IPS-18a (cell line): ENCODE results near the gene KDM2B.

Experiments
- H3K27ac ChIP-seq: one replicate; pipeline ENCODE4 v1.5.1; 2013; ENCODE audit warnings: low read length
- H3K27me3 ChIP-seq: one replicate; pipeline ENCODE4 v1.6.1; 2013; ENCODE audit warnings: mild to moderate bottlenecking, low read length; ENCODE audit not compliant: control insufficient read depth, insufficient read depth
- H3K36me3 ChIP-seq: one replicate; pipeline ENCODE4 v1.6.1; 2013; ENCODE audit warnings: low read depth, low read length; ENCODE audit not compliant: control insufficient read depth
- H3K4me1 ChIP-seq: one replicate; pipeline ENCODE4 v1.6.1; 2013; ENCODE audit warnings: low read depth, low read length; ENCODE audit not compliant: control insufficient read depth
- H3K4me3 ChIP-seq: one replicate; pipeline ENCODE4 v1.5.1; 2013; ENCODE audit warnings: low read length
- H3K9ac ChIP-seq: one replicate; pipeline ENCODE4 v1.6.1; 2013; ENCODE audit warnings: mild to moderate bottlenecking, low read length, moderate library complexity
- H3K9me3 ChIP-seq: one replicate; pipeline ENCODE4 v1.6.1; 2013; ENCODE audit warnings: low read depth, low read length; ENCODE audit not compliant: control insufficient read depth

The KDM2B gene

DNA sequence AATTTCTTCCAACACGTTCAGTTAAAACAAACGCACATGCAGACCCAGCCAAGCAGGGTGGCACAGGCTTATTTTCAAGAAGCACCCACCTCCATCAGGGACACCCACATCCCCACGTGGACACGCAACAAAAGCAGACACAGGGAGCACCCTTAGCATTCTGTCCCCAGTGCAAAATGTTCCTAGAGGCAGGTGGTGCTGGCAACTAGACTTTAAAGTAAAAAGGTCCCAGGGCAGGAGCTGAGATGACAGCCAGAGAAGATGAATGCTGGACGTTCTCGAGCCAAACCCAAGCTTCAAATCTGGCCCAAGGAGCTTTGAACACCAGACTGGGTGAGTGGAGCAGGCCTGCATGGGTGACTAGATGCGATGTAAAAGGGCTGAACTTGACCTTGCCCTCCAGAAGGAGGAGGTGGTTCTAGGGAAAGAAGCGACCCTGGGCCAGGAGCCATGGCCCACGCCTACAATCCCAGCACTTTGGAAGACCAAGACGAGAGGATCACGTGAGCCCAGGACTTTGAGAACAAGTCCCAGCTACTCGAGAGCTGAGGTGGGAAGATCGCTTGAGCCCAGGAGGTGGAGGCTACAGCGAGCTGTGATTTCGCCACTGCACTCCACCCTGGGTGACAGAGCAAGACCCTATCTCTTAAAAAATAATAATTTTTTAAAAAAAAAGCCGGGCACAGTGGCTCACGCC, 47.3 kb downstream of the KDM2B start:
- H3K36me3 ChIP-seq = peaks cover 33% of the 10 kb centered on the region
- H3K4me3 ChIP-seq = no peak overlapping the region
- no peak overlapping the region for H3K9ac ChIP-seq
- no peaks in the 10 kb centered on the region for H3K9me3 ChIP-seq
- H3K4me1 ChIP-seq = peaks cover 39% of the 10 kb centered on the region
- H3K27me3 ChIP-seq = peaks cover 11% of the 10 kb centered on the region
- no peak overlapping the region for H3K27ac ChIP-seq

DNA sequence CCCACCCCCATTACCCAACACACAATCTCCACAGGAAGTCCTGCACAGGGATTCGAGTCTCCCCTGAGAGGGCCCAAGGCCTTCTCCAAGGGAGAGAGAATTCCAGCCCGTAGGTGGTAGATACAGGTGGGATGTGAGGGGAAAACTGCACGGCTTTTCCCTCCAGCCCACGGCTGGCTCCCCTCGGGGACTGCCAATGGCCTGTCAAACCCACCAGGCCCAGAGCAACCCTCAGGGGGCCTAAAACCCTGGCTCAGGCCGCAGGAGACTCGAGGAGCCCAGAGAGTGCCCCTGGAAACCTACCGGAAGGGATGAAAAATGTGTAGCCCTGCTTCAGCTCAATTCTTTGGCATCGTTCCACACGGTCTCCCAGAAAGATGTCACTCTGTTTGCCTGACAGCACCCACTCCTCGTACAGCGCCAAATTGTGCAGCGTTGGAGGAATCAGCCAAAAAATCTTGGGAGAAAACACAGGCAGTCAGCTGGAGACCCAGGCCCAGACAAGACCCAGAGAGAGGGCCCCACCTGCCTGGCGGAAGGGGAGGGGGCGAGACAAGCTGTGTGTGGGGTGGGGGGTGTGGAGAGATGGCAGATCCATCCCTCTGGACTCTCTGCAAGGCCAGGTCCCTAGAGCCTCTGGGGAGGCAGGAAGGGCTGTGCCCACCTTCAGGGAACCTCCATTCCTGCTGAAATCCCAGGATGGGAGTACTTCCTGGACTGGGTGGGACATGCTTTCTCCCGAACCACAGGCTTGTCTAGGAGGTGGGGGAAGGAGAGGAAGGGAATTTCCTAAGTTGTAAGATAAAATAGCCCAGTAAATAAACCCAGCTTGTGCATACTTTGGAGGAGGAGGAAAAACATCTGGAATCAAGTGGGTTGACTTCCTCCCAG, 48.1 kb downstream of the KDM2B start:
- peaks cover 4% of the 10 kb centered on the region for H3K27me3 ChIP-seq
- no peak overlapping the region for H3K27ac ChIP-seq
- H3K9ac ChIP-seq = no peak overlapping the region
- H3K9me3 ChIP-seq = no peaks in the 10 kb centered on the region
- peaks cover 34% of the 10 kb centered on the region for H3K4me1 ChIP-seq
- H3K36me3 ChIP-seq = peaks cover 38% of the 10 kb centered on the region
- H3K4me3 ChIP-seq = no peak overlapping the region

DNA sequence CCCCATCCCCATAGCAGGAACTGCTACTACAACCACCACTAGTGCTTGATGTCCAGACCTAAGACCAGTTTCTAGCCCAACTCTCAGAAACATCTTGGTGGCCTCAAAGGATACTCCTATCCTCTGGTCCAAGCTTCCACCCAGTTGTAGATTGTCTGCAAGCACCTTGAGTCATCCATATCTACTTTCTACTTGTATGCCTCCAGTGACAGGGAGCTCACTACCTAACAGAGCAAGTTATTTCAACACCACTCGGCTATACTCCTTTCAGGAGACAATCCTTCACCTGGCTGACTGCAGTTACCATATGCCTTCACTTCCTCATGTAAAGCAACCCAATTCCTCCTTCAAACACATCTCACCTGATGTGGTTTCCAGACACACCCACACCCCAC, 49.5 kb downstream of the KDM2B start:
- H3K9me3 ChIP-seq = no peaks in the 10 kb centered on the region
- peaks cover 30% of the 10 kb centered on the region for H3K4me1 ChIP-seq
- H3K36me3 ChIP-seq = peaks cover 39% of the 10 kb centered on the region
- no peak overlapping the region for H3K9ac ChIP-seq
- no peak overlapping the region for H3K27ac ChIP-seq
- H3K4me3 ChIP-seq = no peak overlapping the region
- H3K27me3 ChIP-seq = peaks cover 4% of the 10 kb centered on the region

- peaks cover 3% of the 10 kb centered on the region for H3K27me3 ChIP-seq
- no peaks in the 10 kb centered on the region for H3K9me3 ChIP-seq
- no peak overlapping the region for H3K4me3 ChIP-seq
- H3K9ac ChIP-seq = no peak overlapping the region
- H3K27ac ChIP-seq = no peak overlapping the region
- H3K36me3 ChIP-seq = peaks cover 39% of the 10 kb centered on the region
- H3K4me1 ChIP-seq = peaks cover 28% of the 10 kb centered on the region
Measured at GRCh38 chr12:121530600-121531355, 50.0 kb downstream of the KDM2B start.

DNA sequence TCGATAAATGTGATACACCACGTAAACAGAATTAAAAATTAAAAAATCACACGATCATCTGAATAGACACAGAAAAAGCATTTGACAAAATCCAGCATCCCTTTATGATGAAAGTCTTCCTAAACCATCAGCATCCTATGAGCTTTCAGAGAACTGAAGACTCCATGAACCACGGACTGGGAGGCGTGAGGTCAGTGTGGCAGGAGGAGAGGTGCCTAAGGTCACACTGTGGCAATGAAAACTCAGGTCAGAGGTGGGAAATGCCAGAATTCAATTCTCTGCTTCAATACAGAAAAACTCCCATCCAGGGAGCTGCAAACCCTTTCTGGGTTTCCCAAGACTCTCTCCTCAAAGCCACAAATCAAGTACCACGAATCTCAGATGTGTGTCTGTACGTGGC, 51.6 kb downstream of the KDM2B start:
- no peak overlapping the region for H3K27ac ChIP-seq
- peaks cover 39% of the 10 kb centered on the region for H3K36me3 ChIP-seq
- H3K9me3 ChIP-seq = no peaks in the 10 kb centered on the region
- peaks cover 17% of the 10 kb centered on the region for H3K4me1 ChIP-seq
- no peaks in the 10 kb centered on the region for H3K27me3 ChIP-seq
- no peak overlapping the region for H3K9ac ChIP-seq
- no peak overlapping the region for H3K4me3 ChIP-seq

DNA sequence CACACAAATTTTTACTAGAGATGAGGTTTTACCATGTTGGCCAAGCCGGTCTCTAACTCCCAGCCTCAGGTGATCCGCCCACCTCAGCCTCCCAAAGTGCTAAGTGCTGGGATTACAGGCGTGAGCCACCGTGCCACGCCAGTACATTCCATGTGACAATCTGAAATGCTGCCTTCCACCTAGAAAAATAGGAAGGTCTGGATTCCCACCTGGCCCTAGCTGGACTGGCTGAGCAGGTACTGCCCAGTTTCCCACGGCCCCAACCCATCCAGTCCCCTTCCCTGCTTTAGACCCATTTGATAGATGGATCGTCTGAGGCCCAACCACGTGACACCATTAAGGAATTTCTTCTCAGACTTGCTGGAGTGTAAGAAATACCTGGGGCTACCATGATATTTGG, 55.4 kb downstream of the KDM2B start:
- no peaks in the 10 kb centered on the region for H3K27me3 ChIP-seq
- H3K9me3 ChIP-seq = no peaks in the 10 kb centered on the region
- H3K4me3 ChIP-seq = no peak overlapping the region
- H3K4me1 ChIP-seq = peaks cover 4% of the 10 kb centered on the region
- H3K27ac ChIP-seq = no peak overlapping the region
- no peak overlapping the region for H3K9ac ChIP-seq
- peaks cover 24% of the 10 kb centered on the region for H3K36me3 ChIP-seq

GRCh38 chr12:121524196-121524916, 56.5 kb downstream of the KDM2B start:
- Histone ChIP-seq H3K4me1 (peaks cover 4% of the 10 kb centered on the region), H3K4me3 (no peak overlapping the region), H3K27me3 (no peaks in the 10 kb centered on the region), H3K36me3 (peaks cover 33% of the 10 kb centered on the region), H3K9me3 (no peaks in the 10 kb centered on the region), H3K9ac (no peak overlapping the region), H3K27ac (no peak overlapping the region)

- Histone ChIP-seq H3K4me1 (peaks cover 4% of the 10 kb centered on the region), H3K27me3 (no peaks in the 10 kb centered on the region), H3K9ac (no peak overlapping the region), H3K9me3 (no peaks in the 10 kb centered on the region), H3K27ac (no peak overlapping the region), H3K4me3 (no peak overlapping the region), H3K36me3 (peaks cover 33% of the 10 kb centered on the region)
Measured at GRCh38 chr12:121523741-121524140, 57.1 kb downstream of the KDM2B start.

- Histone ChIP-seq H3K9ac (no peak overlapping the region), H3K27me3 (no peaks in the 10 kb centered on the region), H3K36me3 (peaks cover 32% of the 10 kb centered on the region), H3K4me1 (peaks cover 4% of the 10 kb centered on the region), H3K27ac (no peak overlapping the region), H3K4me3 (no peak overlapping the region), H3K9me3 (no peaks in the 10 kb centered on the region)
Measured at GRCh38 chr12:121522971-121523370, 57.9 kb downstream of the KDM2B start.

DNA sequence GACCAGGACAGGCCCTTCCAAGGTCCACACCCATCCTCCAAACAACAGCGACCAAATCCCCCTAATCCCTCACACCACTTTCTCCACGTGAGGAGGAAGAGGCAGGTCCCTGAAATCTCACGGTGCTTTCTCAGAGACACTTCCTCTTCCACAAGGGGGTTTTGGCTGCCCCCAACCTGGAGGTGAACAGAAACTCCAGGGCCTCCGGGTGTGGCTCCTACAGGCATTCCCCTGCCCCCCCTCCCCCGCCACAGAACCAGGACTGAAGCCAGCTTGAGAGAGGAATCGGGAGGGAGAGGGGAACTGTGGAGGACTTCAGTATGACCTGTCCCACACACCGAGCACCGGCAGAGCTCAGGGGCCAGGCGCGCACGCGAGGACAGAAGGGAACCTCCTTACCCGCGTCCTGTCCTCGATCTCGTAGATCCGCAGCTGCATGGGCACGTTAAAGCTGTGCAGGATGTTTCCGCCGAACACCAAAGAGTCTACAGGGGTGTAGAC, 60.2 kb downstream of the KDM2B start:
- Histone ChIP-seq H3K27me3 (no peaks in the 10 kb centered on the region), H3K9me3 (no peaks in the 10 kb centered on the region), H3K4me1 (peaks cover 8% of the 10 kb centered on the region), H3K36me3 (peaks cover 29% of the 10 kb centered on the region), H3K4me3 (no peak overlapping the region), H3K9ac (no peak overlapping the region), H3K27ac (no peak overlapping the region)

GRCh38 chr12:121520119-121520518, 60.7 kb downstream of the KDM2B start:
- H3K27me3 ChIP-seq = no peaks in the 10 kb centered on the region
- H3K9me3 ChIP-seq = no peaks in the 10 kb centered on the region
- peaks cover 29% of the 10 kb centered on the region for H3K36me3 ChIP-seq
- H3K4me1 ChIP-seq = peaks cover 8% of the 10 kb centered on the region
- no peak overlapping the region for H3K9ac ChIP-seq
- no peak overlapping the region for H3K27ac ChIP-seq
- H3K4me3 ChIP-seq = no peak overlapping the region
